Measurements from ENCODE around the gene TMEM163. TPM values are rescaled to one million over a fixed set of nuclear protein-coding genes. Genes with fewer than 3 reads are reported as not detected.

TMEM163 gene
- total and polyA plus RNA-seq, 2 donors from 2014 or later, result 2.6 to 5.9 TPM

DNA sequence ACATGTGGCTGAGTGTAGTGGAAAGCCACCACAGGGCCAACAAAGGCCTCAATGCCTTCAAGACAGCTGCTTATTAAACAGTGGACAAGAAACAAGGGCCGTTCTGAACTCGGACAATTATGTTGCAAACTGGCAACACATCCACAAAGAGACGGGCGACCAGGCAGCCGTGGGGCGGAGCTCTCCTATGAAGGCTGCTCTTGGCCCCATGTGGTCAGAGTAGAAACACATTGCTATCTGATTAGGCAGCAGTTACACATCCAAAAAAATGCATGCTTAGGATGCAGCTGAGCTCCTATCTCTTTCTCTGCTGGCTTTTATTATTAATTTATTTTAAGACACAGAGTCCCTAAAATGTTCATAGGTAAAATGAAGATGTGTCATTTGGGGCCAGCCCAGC is 163.4 kb downstream of the TMEM163 start:
- H3K27me3 ChIP-seq (ENCODE audit: control insufficient read depth, insufficient read depth, low read length), result no peaks in the 10 kb centered on the region
- DNase-seq, result no peak
- no peak overlapping the region for H3K27ac ChIP-seq (ENCODE audit: low read depth in 2 of 2, low read length in 2 of 2)
- H3K4me1 ChIP-seq (ENCODE audit: control insufficient read depth in 2 of 3, insufficient read depth in 2 of 3, low read depth in 1 of 3, low read length in 3 of 3), result no peaks in the 10 kb centered on the region
- no peak overlapping the region for H3K9ac ChIP-seq (ENCODE audit: low read length in 3 of 3)
- H3K9me3 ChIP-seq (ENCODE audit: control insufficient read depth in 2 of 3, insufficient read depth in 1 of 3, low read length in 3 of 3), result no peaks in the 10 kb centered on the region
- intact Hi-C loops (cut with DNase I), result no loop called here
- no peak overlapping the region for H3K4me3 ChIP-seq (ENCODE audit: low read length in 3 of 3)
- TF ChIP-seq CTCF (IDR thresholded peaks at IDR 0.05; ENCODE audit: borderline replicate concordance, extremely low read depth, insufficient read depth), result no peak
- no peaks in the 10 kb centered on the region for H3K36me3 ChIP-seq (ENCODE audit: control insufficient read depth in 2 of 3, insufficient read depth in 3 of 3, low read length in 3 of 3)
- no peak for FAIRE-seq

- Histone ChIP-seq H3K27me3 (ENCODE audit: control insufficient read depth, insufficient read depth, low read length) (no peaks in the 10 kb centered on the region), H3K27ac (ENCODE audit: low read depth in 2 of 2, low read length in 2 of 2) (no peak overlapping the region), H3K4me1 (ENCODE audit: control insufficient read depth in 2 of 3, insufficient read depth in 2 of 3, low read depth in 1 of 3, low read length in 3 of 3) (no peaks in the 10 kb centered on the region), H3K9ac (ENCODE audit: low read length in 3 of 3) (no peak overlapping the region), H3K9me3 (ENCODE audit: control insufficient read depth in 2 of 3, insufficient read depth in 1 of 3, low read length in 3 of 3) (no peaks in the 10 kb centered on the region), H3K4me3 (ENCODE audit: low read length in 3 of 3) (no peak overlapping the region), H3K36me3 (ENCODE audit: control insufficient read depth in 2 of 3, insufficient read depth in 3 of 3, low read length in 3 of 3) (no peaks in the 10 kb centered on the region)
- TF ChIP-seq CTCF (IDR thresholded peaks at IDR 0.05; ENCODE audit: borderline replicate concordance, extremely low read depth, insufficient read depth), result no peak
- FAIRE-seq (no peak), DNase-seq (no peak)
- intact Hi-C loops (cut with DNase I), result no loop called here
Measured at GRCh38 chr2:134553657-134554056, 165.1 kb downstream of the TMEM163 start.

DNA sequence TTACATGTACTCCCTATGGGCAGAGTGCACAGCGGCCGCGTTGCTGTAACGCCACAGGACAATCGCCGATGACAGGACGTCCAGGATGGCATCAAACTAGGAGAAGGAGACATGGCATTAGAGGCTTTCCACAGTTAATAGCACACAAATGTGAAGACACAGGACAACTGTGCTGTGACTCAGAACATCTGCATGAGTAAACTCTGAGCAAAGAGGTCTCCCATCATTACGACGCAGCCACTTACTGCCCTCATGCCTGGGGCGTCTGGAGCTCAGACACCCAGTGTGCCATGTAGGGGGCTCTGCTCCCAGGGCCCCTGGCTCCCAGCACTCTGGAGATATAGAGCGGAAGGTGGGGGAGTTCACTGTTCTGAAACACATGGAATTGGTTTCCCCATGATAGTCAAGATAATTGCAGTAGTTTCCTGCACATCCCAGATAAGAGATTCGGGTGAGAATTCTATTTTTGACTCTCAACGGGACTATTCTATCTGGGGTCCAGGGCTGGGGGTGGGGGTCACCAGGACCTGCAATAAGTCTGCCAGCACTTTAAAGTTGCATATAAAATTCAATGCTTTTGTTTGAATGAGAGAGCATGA is 168.1 kb downstream of the TMEM163 start:
- intact Hi-C loops (cut with DNase I), result no loop called here
- Histone ChIP-seq H3K4me1 (ENCODE audit: control insufficient read depth in 2 of 3, insufficient read depth in 2 of 3, low read depth in 1 of 3, low read length in 3 of 3) (no peaks in the 10 kb centered on the region), H3K4me3 (ENCODE audit: low read length in 3 of 3) (no peak overlapping the region), H3K27ac (ENCODE audit: low read depth in 2 of 2, low read length in 2 of 2) (no peak overlapping the region), H3K9me3 (ENCODE audit: control insufficient read depth in 2 of 3, insufficient read depth in 1 of 3, low read length in 3 of 3) (no peaks in the 10 kb centered on the region), H3K36me3 (ENCODE audit: control insufficient read depth in 2 of 3, insufficient read depth in 3 of 3, low read length in 3 of 3) (no peaks in the 10 kb centered on the region), H3K9ac (ENCODE audit: low read length in 3 of 3) (no peak overlapping the region), H3K27me3 (ENCODE audit: control insufficient read depth, insufficient read depth, low read length) (no peaks in the 10 kb centered on the region)
- DNase-seq, result no peak
- no peak for TF ChIP-seq CTCF (IDR thresholded peaks at IDR 0.05; ENCODE audit: borderline replicate concordance, extremely low read depth, insufficient read depth)
- no peak for FAIRE-seq

DNA sequence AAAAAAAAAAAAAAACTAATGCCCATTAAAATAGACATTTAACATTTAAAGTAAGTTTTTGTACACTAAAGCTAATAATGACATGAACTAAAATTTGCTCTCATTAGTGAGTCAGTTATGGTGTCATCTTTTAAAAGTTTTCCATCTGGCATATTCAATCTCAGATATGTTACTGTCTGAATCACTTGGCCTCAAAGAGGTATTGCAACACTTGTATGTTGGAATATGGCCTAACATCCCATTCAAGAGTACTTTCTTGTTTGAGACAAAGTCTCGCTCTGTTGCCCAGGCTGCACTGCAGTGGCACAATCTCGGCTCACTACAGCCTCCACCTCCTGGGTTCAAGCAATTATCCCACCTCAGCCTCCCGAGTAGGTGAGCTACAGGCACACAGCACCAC is 169.7 kb downstream of the TMEM163 start:
- H3K27me3 ChIP-seq (ENCODE audit: control insufficient read depth, insufficient read depth, low read length), result no peaks in the 10 kb centered on the region
- TF ChIP-seq CTCF (IDR thresholded peaks at IDR 0.05; ENCODE audit: borderline replicate concordance, extremely low read depth, insufficient read depth), result no peak
- no peak overlapping the region for H3K9ac ChIP-seq (ENCODE audit: low read length in 3 of 3)
- no peak overlapping the region for H3K27ac ChIP-seq (ENCODE audit: low read depth in 2 of 2, low read length in 2 of 2)
- H3K4me3 ChIP-seq (ENCODE audit: low read length in 3 of 3), result no peak overlapping the region
- DNase-seq, result no peak
- no peaks in the 10 kb centered on the region for H3K36me3 ChIP-seq (ENCODE audit: control insufficient read depth in 2 of 3, insufficient read depth in 3 of 3, low read length in 3 of 3)
- FAIRE-seq, result no peak
- intact Hi-C loops (cut with DNase I), result no loop called here
- no peaks in the 10 kb centered on the region for H3K4me1 ChIP-seq (ENCODE audit: control insufficient read depth in 2 of 3, insufficient read depth in 2 of 3, low read depth in 1 of 3, low read length in 3 of 3)
- H3K9me3 ChIP-seq (ENCODE audit: control insufficient read depth in 2 of 3, insufficient read depth in 1 of 3, low read length in 3 of 3), result no peaks in the 10 kb centered on the region
